Coronary artery (tissue), 2 donors: ENCODE data around the gene FAIM2.
"Not testable (repeated sequence)": the region's sequence is repeated elsewhere in the genome, so short reads cannot be mapped to it uniquely, and the experiment has no call there.

ENCODE experiments used
- DNase-seq: peaks from one replicate; pipeline ENCODE4 v3.0.0-alpha.2; 2017; ENCODE audit warnings: low spot score
- H3K27ac ChIP-seq, 2 donors: fragments of 200-600 bp; sonication (generic); one replicate each; pipeline ENCODE4 v1.5.1; 2016 to 2019
- H3K4me3 ChIP-seq: fragments of 200-600 bp; sonication (generic); 2 replicates; pipeline ENCODE4 v1.5.1; 2016; ENCODE audit warnings: mild to moderate bottlenecking, moderate library complexity
- TF ChIP-seq, protein P1 (sequence below): fragments of 200-600 bp; sonication (generic); IDR thresholded peaks from one replicate; pipeline ENCODE4 v1.5.1; 2019; ENCODE audit warnings: antibody characterized with exemption

Gene FAIM2

DNA sequence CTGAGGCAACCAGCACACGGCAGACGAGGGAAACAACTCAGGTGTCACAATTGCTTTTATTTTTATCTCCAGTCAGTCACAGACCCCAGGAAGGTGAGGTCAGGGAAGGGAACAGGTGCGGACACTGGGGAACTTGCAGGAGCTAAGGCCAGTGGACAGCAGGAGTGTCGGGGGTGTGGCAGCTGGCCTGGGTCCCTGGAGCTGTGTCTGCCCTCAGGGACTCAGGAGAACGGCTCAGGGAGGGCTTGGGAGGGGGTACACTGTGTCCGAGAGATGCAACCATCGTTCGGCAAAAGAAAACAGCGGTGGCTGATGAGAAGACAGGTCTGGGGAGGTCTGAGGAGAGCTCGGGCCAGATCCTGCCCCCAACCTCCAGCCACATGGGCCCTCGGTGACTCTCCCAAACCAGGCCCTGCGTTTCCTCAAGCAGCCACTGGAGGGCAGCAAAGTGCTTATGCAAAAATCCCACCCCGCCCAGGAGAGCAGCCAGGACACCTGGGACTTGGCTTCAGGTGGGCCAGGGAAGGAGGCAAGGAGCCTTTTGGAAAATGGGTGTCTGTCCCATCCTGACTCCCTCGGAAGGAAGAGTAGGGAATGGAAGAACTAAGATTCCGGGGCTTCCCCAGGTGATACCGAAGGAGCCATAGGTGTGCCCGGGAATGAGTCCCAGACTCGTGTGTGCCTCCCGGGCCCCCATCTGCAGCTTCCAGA lies 36.7 kb downstream of the FAIM2 start:
- Histone ChIP-seq H3K27ac (no peak overlapping the region), H3K4me3 (no peak overlapping the region)
- TF ChIP-seq, protein P1, sequence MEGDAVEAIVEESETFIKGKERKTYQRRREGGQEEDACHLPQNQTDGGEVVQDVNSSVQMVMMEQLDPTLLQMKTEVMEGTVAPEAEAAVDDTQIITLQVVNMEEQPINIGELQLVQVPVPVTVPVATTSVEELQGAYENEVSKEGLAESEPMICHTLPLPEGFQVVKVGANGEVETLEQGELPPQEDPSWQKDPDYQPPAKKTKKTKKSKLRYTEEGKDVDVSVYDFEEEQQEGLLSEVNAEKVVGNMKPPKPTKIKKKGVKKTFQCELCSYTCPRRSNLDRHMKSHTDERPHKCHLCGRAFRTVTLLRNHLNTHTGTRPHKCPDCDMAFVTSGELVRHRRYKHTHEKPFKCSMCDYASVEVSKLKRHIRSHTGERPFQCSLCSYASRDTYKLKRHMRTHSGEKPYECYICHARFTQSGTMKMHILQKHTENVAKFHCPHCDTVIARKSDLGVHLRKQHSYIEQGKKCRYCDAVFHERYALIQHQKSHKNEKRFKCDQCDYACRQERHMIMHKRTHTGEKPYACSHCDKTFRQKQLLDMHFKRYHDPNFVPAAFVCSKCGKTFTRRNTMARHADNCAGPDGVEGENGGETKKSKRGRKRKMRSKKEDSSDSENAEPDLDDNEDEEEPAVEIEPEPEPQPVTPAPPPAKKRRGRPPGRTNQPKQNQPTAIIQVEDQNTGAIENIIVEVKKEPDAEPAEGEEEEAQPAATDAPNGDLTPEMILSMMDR = peak; percentile 90
- peak; percentile 81 for DNase-seq

DNA sequence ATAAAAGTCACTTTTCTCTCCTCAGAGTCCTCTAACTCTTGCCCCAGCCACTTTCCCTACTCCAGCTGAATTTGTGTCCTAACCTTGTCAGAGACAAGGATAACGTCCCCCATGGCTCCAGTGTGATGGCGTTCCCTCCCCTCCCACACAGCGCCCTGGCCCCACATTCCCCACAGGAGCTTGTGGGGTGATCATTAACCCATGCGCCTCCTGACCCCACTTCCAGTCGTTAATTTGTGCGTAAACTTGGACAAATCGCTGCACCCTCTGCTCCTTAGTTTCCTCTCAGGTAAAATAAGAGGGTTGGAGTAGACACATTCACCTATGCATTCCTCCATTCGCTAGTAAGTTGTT lies 37.9 kb downstream of the FAIM2 start:
- Histone ChIP-seq H3K4me3 (no peak overlapping the region), H3K27ac (no peak overlapping the region)
- DNase-seq = no peak
- TF ChIP-seq, protein P1 = no peak

DNA sequence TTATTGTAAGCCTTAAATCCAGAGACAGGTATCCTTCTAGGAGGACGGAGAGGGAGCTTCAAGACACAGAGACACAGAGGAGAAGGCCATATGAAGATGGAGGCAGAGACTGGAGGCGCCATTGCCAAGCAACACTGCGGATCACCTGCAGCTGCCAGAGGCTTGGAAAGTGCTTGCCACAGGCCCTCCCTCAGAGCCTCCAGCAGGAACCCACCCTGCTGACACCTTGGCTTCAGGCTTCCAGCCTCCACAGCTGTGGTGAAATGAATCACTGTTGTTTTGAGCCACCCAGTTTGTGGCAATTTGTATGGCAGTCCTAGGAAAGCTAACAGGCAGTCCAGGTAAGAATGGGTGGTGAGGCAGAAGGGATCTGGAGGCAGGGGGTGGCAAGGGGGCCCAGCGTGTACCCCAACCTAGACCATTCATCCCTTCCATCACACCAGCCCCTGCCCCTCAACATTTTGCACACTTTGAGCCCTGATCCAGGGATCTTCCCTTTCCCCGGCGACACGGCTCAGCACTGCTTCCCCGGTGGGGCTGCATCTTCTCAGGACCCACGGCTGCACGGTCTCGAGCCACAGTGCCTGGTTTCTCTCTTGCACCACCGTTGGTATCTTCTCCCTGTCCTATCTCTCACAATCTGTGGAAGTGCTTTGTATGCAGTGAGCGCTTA lies 38.5 kb downstream of the FAIM2 start:
- Histone ChIP-seq H3K27ac (no peak overlapping the region), H3K4me3 (no peak overlapping the region)
- TF ChIP-seq, protein P1 = no peak
- DNase-seq = peak; percentile 60

DNA sequence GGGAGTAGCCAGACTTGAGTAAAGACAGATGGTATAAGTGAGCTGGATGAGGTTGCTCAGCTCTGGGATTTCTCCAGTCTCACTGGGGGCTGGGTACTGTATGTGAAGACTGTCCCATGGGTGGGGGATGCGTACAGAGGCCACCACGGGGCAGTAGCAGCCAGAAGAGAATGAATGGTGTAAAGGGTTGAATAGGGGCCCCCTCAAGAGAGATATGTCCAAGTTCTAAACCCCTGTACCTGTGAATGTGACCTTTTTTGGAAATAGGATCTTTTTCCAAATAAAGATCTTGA lies 39.0 kb downstream of the FAIM2 start:
- TF ChIP-seq, protein P1 = no peak
- no peak for DNase-seq
- Histone ChIP-seq H3K4me3 (no peak overlapping the region), H3K27ac (no peak overlapping the region)

DNA sequence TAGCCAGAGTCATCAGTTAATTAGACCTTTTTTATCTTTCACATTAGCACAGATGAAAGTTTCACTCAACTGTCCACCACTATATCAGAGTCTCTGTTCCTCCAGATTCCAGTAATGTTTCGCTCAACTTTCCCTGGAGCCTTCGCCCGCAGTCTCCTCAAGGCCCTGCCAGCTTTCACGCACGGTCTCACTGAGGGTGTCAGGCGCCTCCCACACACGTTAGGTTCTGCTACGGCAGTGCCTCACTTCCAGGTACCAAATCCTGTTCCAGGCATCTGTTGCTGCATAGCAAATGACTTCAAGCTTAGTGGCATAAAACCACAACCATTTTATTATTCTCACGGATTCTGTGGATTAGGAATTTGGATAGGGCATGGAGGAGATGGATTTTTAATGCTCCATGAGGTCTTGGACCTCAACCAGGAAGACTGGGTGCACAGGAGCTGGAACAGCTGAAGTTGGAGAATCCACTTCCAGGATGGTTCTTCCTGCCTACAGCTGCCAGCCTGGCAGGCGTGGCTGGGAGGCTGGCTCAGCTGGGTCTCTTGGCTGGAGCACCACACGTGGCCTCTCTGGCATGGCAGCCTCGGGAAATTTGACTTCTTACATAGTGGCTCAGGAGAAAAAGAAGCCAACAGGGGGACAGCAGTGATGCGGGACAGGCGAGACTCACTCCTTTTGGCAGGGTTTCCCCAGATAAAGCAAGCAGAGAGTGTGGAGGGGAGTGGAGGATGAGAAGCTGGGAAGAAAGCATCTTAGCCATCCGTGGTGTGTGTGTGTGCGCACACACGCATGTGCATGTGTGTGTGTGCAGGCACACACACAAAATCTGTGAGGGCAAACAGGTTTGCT lies 39.5 kb downstream of the FAIM2 start:
- H3K4me3 ChIP-seq = no peak overlapping the region
- TF ChIP-seq, protein P1 = no peak
- H3K27ac ChIP-seq = no peak overlapping the region
- peak; percentile 71 for DNase-seq

DNA sequence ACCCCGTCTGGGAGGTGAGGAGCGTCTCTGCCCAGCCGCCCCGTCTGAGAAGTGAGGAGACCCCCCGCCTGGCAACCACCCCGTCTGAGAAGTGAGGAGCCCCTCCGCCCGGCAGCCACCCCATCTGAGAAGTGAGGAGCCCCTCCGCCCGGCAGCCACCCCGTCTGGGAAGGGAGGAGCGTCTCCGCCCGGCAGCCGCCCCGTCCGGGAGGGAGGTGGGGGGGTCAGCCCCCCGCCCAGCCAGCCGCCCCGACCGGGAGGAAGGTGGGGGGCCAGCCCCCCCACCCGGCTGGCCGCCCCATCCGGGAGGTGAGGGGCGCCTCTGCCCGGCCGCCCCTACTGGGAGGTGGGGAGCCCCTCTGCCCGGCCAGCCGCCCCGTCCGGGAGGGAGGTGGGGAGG lies 42.8 kb downstream of the FAIM2 start:
- DNase-seq, H3K4me3 ChIP-seq, H3K27ac ChIP-seq: not testable (repeated sequence)

DNA sequence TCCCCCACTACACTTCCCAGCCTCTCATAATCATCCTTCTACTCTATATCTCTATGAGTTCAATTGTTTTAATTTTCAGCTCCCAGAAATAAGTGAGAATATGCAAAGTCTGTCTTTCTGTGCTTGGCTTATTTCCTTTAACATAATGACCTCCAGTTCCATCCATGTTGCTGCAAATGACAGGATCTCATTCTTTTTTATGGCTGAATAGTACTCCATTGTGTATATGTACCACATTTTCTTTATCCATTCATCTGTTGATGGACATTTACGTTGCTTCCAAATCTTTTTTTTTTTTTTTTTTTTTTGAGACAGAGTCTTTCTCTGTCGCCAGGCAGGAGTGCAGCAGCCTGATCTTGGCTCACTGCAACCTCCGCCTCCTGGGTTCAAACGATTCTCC lies 47.8 kb downstream of the FAIM2 start:
- H3K27ac ChIP-seq, DNase-seq, H3K4me3 ChIP-seq: not testable (repeated sequence)

DNA sequence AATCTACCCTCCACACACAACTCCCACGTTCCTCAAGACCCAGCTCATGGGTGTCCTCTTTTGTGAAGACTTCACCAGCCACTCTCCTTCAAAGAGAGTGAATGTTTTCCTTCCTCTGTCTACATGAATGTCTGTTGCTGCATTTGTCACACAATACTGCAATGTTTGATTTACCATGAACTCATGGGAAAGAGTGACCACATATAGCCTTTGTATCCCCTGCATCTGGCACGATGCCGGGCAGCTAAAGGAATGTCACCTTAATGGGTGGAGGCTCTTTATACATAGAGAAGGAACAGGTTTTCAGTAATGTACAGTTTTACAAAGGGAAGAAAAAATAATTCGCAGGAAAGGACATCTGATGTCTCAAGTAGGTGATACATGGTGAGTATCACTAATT lies 48.7 kb downstream of the FAIM2 start:
- DNase-seq = peak; percentile 28
- Histone ChIP-seq H3K27ac (no peak overlapping the region), H3K4me3 (no peak overlapping the region)
- TF ChIP-seq, protein P1 = no peak
